ENCODE results near the gene NEXN. TPM values are rescaled to one million over a fixed set of nuclear protein-coding genes. Genes with fewer than 3 reads are reported as not detected.

The NEXN gene
- 28.6 and 39.9 TPM in 2 replicates for polyA plus RNA-seq (2011; rRNA removed)
- polyA minus RNA-seq (2011; rRNA and poly(A)+ RNA removed), result 5.8 and 14.1 TPM in 2 replicates

GRCh38 chr1:77888081-77888780 lies at the start of gene NEXN:
NEXN (plus strand) TSS chr1:77888624; CDS start chr1:77916107, 27,483 bp downstream.
- ChIA-PET CTCF (interaction anchor here (0.8 kb wide), 1 partner anchor 16 kb away, joined by 3 read pairs; no protein-coding TSS in a partner anchor), POLR2A (interaction anchor here (0.5 to 1.5 kb wide), 17 partner anchors 13 to 752 kb away, joined by 3 to 16 read pairs (median 5); partner anchors contain the start of genes DNAJB4 and MIGA1)
- peak within 1 kb of the TSS; percentile 100 for H3K27ac ChIP-seq (ENCODE audit: low read depth, low read length)
- H3K4me3 ChIP-seq (ENCODE audit: low read depth, low read length), result peak within 1 kb of the TSS; percentile 94
- TF ChIP-seq, protein P1, sequence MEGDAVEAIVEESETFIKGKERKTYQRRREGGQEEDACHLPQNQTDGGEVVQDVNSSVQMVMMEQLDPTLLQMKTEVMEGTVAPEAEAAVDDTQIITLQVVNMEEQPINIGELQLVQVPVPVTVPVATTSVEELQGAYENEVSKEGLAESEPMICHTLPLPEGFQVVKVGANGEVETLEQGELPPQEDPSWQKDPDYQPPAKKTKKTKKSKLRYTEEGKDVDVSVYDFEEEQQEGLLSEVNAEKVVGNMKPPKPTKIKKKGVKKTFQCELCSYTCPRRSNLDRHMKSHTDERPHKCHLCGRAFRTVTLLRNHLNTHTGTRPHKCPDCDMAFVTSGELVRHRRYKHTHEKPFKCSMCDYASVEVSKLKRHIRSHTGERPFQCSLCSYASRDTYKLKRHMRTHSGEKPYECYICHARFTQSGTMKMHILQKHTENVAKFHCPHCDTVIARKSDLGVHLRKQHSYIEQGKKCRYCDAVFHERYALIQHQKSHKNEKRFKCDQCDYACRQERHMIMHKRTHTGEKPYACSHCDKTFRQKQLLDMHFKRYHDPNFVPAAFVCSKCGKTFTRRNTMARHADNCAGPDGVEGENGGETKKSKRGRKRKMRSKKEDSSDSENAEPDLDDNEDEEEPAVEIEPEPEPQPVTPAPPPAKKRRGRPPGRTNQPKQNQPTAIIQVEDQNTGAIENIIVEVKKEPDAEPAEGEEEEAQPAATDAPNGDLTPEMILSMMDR (IDR thresholded peaks at IDR 0.05; ENCODE audit: low read depth, low read length), result peak; percentile 36
- peak; percentile 67 for DNase-seq (ENCODE audit: low read depth, low spot score)
- peaks cover 10% of the 10 kb centered on the region; the same call in 1 of the 2 replicates for H3K9me3 ChIP-seq (ENCODE audit: control insufficient read depth, insufficient read depth, low read length)
- H3K27me3 ChIP-seq (ENCODE audit: control insufficient read depth, insufficient read depth, low read length), result no peaks in the 10 kb centered on the region

DNA sequence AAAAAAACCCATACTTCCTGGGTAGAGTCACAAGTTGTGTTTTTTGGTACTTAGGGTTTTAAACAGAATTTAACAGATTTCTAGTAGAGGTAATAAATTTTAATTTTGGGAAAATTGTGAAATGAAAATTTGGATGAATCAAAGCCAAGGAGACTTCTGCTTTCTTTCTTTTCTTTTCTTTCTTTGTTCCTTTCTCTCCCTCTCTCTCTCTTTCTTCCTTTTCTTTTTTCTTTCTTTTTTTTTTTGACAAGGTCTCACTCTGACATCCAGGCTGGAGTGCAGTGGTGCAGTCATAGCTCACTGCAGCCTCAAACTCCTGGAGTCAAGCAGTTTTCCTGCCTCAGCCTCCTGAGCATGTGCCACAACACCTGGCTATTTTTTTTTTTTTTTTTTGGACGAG lies 46.9 kb upstream of the NEXN start:
- POLR2A ChIA-PET, result no interaction called here

GRCh38 chr1:77845951-77846350 lies 42.5 kb upstream of the NEXN start:
- ChIA-PET CTCF (no interaction called here), POLR2A (no interaction called here)
- TF ChIP-seq, protein P1 (IDR thresholded peaks at IDR 0.05; ENCODE audit: low read depth, low read length), result no peak
- H3K27me3 ChIP-seq (ENCODE audit: control insufficient read depth, insufficient read depth, low read length), result no peaks in the 10 kb centered on the region
- no peak overlapping the region for H3K4me3 ChIP-seq (ENCODE audit: low read depth, low read length)
- H3K9me3 ChIP-seq (ENCODE audit: control insufficient read depth, insufficient read depth, low read length), result no peaks in the 10 kb centered on the region
- H3K27ac ChIP-seq (ENCODE audit: low read depth, low read length), result no peak overlapping the region
- DNase-seq (ENCODE audit: low read depth, low spot score), result no peak

More for the DNA sequence above, 46.9 kb upstream of the NEXN start:
- CTCF ChIA-PET, result interaction anchor here (1.0 kb wide), 1 partner anchor 16 kb away, joined by 7 read pairs; no protein-coding TSS in a partner anchor
- no peaks in the 10 kb centered on the region for H3K27me3 ChIP-seq (ENCODE audit: control insufficient read depth, insufficient read depth, low read length)
- TF ChIP-seq, protein P1 (IDR thresholded peaks at IDR 0.05; ENCODE audit: low read depth, low read length), result no peak
- DNase-seq (ENCODE audit: low read depth, low spot score), result no peak
- no peaks in the 10 kb centered on the region for H3K9me3 ChIP-seq (ENCODE audit: control insufficient read depth, insufficient read depth, low read length)
- no peak overlapping the region for H3K4me3 ChIP-seq (ENCODE audit: low read depth, low read length)
- H3K27ac ChIP-seq (ENCODE audit: low read depth, low read length), result no peak overlapping the region

DNA sequence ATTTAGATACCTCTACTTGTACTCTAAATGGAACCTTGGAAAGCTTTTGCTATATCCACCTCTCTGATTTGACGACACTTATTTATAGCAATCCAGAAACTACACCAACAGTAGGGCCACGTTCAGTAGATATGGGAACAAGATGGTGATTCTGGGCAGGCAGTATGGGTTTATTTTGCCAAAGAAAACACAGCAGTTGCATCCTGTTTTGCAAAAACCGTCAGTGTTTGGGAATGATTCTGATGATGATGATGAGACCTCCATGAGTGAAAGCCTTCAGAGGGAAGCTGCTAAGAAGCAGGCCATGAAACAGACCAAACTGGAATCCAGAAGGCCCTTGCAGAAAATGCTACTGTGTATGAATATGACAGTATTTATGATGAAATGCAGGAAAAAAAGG lies 41.5 kb upstream of the NEXN start:
- ChIA-PET POLR2A (no interaction called here), CTCF (interaction anchor here (0.6 kb wide), 1 partner anchor 11 kb away, joined by 3 read pairs; no protein-coding TSS in a partner anchor)
- Histone ChIP-seq H3K4me3 (ENCODE audit: low read depth, low read length) (no peak overlapping the region), H3K27me3 (ENCODE audit: control insufficient read depth, insufficient read depth, low read length) (no peaks in the 10 kb centered on the region), H3K9me3 (ENCODE audit: control insufficient read depth, insufficient read depth, low read length) (no peaks in the 10 kb centered on the region), H3K27ac (ENCODE audit: low read depth, low read length) (no peak overlapping the region)
- DNase-seq (ENCODE audit: low read depth, low spot score), result no peak
- TF ChIP-seq, protein P1 (IDR thresholded peaks at IDR 0.05; ENCODE audit: low read depth, low read length), result no peak

DNA sequence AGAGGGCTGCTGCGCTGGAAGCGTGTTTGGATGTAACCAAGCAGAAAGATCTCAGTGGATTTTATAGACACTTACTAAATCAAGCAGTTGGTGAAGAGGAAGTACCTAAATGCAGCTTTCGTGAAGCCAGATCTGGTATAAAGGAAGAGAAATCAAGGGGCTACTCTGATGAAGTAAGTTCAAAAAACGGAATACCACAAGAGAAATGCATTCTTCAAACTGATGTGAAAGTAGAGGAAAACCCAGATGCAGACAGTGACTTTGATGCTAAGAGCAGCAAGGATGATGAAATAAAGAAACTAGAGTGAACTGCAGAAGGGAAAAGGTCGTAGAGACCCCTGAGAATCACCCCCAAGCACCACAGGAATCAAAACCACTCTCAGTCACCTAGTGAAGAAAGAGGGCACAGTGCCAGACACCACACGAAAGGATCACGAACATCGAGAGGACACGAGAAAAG lies 40.8 kb upstream of the NEXN start:
- DNase-seq (ENCODE audit: low read depth, low spot score), result no peak
- no peaks in the 10 kb centered on the region for H3K9me3 ChIP-seq (ENCODE audit: control insufficient read depth, insufficient read depth, low read length)
- CTCF ChIA-PET, result no interaction called here
- POLR2A ChIA-PET, result no interaction called here
- TF ChIP-seq, protein P1 (IDR thresholded peaks at IDR 0.05; ENCODE audit: low read depth, low read length), result no peak
- no peak overlapping the region for H3K4me3 ChIP-seq (ENCODE audit: low read depth, low read length)
- no peak overlapping the region for H3K27ac ChIP-seq (ENCODE audit: low read depth, low read length)
- no peaks in the 10 kb centered on the region for H3K27me3 ChIP-seq (ENCODE audit: control insufficient read depth, insufficient read depth, low read length)

All from AG04450 (cell line).